ENCODE measurements around the gene HOXA11.
A peak's percentile ranks its signal among the peaks of the same experiment; 100 is the strongest.

HOXA11 gene

DNA sequence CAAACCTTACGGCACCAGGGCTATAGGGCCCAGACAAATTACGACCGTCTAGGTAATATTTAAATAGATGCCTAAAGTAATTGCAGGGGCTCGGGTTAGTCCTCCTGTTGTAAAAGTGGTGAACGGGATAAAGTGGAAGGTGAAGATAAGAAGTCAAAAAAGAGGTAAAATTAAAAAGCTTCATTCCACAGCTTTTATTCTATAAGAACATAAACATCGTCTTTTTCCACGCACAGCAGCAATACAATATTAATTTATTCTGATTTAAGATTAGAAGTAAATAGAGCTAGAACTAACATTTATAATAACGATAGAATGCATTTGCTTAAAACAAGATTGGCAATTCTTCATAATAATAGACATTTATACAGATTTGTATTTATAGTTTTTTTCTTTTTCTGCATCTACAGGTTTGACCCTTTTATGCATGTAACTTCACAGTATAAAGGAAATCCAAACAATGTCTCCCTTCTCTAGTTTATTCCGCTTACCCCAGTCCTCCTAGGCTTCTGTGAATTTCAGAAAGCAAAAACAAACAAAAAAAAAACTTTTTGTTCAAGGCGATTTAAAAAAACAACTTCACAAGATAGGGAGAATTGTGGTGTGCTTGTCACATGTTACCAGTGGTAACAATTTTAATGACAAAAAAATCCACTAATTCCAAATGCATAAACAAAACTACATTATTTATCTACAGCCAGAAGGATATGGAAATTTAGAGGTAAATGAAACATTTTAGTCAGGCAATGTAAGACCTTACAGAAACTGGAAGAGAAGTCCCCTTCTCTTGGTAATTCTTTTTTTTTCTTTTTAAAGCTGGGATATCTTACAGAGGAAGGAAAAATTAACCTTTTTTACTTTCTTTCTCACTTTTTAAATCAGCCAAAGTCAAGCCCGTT lies 14.4 kb downstream of the HOXA11 start:
- no peaks in the 10 kb centered on the region for H3K9me3 Mint-ChIP-seq
- peaks cover 61% of the 10 kb centered on the region for H3K36me3 Mint-ChIP-seq (ENCODE audit: low read depth)
- H3K27me3 Mint-ChIP-seq (ENCODE audit: low read depth): peaks cover 29% of the 10 kb centered on the region
- peaks cover 36% of the 10 kb centered on the region for H3K4me1 Mint-ChIP-seq
- H3K27ac Mint-ChIP-seq: peak overlapping the region; percentile 99 to 100 (median 99)
- peak overlapping the region; percentile 92 to 95 (median 93) for H3K4me3 Mint-ChIP-seq
- TF ChIP-seq, protein P1, sequence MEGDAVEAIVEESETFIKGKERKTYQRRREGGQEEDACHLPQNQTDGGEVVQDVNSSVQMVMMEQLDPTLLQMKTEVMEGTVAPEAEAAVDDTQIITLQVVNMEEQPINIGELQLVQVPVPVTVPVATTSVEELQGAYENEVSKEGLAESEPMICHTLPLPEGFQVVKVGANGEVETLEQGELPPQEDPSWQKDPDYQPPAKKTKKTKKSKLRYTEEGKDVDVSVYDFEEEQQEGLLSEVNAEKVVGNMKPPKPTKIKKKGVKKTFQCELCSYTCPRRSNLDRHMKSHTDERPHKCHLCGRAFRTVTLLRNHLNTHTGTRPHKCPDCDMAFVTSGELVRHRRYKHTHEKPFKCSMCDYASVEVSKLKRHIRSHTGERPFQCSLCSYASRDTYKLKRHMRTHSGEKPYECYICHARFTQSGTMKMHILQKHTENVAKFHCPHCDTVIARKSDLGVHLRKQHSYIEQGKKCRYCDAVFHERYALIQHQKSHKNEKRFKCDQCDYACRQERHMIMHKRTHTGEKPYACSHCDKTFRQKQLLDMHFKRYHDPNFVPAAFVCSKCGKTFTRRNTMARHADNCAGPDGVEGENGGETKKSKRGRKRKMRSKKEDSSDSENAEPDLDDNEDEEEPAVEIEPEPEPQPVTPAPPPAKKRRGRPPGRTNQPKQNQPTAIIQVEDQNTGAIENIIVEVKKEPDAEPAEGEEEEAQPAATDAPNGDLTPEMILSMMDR (IDR thresholded peaks at IDR 0.05; ENCODE audit: unreplicated experiment in 3 of 3): no peak

DNA sequence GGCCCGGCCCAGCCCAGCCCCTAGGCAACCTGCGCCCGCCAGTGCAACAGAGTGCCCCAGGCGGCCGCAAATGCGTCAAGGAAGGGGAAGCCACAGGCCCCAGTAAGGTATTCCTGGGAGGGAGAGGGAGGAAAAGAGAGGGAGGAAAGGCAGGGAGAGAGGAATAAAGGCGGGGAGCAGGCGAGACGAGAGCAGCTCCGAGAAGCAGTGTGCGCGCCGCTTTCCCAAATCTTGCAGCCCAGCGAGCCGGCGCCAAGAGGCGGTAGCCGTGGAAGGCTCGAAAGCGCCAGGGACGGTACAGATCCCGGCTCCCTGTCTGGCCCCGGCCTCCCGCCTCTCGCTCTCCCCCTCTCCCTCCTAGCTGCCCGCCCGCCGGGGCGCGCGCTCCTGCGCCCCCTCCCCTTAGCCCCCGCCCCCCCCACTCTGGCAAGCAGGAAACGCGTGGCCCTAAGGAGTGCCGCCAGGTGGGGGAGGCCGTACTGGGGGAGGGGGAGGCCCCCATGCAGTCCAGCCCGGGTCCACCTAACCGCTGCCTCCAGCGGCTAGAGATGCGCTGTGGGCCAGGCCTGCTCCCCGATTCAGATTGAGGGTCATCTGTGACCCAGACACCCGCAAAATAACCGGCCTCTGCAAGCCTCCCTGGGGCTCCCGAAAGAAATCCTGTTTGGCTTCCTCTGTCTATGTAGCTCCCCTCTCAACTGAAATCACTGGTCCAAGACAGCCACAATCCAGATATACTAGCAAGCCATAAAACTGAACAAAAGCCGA lies 15.2 kb downstream of the HOXA11 start:
- Mint-ChIP-seq H3K9me3 (no peaks in the 10 kb centered on the region), H3K27me3 (ENCODE audit: low read depth) (peaks cover 21% of the 10 kb centered on the region), H3K27ac (peak overlapping the region; percentile 99 to 100 (median 99)), H3K4me1 (peaks cover 30% of the 10 kb centered on the region), H3K36me3 (ENCODE audit: low read depth) (peaks cover 61% of the 10 kb centered on the region), H3K4me3 (peak overlapping the region; percentile 92 to 95 (median 93))
- TF ChIP-seq, protein P1 (IDR thresholded peaks at IDR 0.05; ENCODE audit: unreplicated experiment in 3 of 3): no peak

DNA sequence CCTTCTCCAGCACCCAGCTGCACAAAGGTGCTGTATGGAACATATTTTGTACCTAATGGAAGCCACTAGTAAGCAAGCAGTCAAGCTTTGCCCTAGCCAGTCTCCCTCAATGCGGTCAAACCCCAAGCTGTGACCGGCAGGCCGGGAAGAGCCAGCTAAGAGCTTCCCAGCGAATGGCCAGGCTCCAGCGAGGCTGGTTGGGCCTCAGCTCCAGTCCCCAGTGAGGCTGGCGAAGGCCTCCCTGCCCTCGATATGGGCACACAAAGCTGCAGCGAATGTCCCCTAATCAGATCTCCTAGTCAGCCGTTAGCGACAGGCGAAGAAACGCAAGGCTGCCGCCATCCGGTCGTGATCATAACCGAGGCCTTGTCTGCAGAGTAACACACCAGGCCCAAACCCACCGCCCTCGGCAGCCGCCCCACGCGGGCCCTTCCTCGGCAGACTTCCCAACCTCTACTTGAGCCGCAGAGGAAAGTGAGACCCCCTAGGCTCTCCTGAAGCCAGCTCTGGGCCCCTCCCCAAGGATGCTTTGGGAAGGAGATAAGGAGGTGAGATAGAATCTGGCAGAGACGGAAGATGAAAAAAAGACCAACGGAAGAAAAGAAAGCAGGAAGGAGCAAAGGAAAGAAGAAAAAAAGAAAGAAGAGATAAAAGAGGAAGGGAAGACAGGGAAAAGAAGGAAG lies 16.6 kb downstream of the HOXA11 start:
- peak overlapping the region; percentile 99 to 100 (median 99) for H3K27ac Mint-ChIP-seq
- H3K36me3 Mint-ChIP-seq (ENCODE audit: low read depth): peaks cover 75% of the 10 kb centered on the region
- peak overlapping the region; percentile 92 to 95 (median 93) for H3K4me3 Mint-ChIP-seq
- H3K9me3 Mint-ChIP-seq: no peaks in the 10 kb centered on the region
- H3K27me3 Mint-ChIP-seq (ENCODE audit: low read depth): peaks cover 17% of the 10 kb centered on the region
- H3K4me1 Mint-ChIP-seq: peaks cover 28% of the 10 kb centered on the region
- TF ChIP-seq, protein P1 (IDR thresholded peaks at IDR 0.05; ENCODE audit: unreplicated experiment in 3 of 3): no peak

DNA sequence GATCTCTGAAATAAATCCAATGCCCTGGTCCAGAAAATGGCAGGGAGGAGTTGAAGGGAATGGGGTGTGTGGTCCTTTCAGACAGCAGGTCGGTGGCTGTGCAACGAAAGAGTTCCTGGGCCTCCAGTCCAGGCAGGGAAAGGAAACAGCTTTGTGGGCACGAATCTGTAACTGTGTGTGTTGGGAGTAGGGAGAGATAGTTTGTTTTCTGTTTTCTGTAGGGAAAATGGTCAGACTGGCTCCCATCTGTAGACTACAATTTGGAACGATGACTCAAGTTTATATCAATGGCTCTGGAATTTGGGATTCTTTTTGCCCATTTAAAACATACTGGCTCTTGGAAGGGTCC lies 17.1 kb downstream of the HOXA11 start:
- Mint-ChIP-seq H3K27me3 (ENCODE audit: low read depth) (peaks cover 17% of the 10 kb centered on the region), H3K36me3 (ENCODE audit: low read depth) (peaks cover 80% of the 10 kb centered on the region), H3K4me3 (peak overlapping the region; percentile 92 to 95 (median 93)), H3K9me3 (no peaks in the 10 kb centered on the region), H3K27ac (peak overlapping the region; percentile 99 to 100 (median 99)), H3K4me1 (peaks cover 30% of the 10 kb centered on the region)
- TF ChIP-seq, protein P1 (IDR thresholded peaks at IDR 0.05; ENCODE audit: unreplicated experiment in 3 of 3): no peak

DNA sequence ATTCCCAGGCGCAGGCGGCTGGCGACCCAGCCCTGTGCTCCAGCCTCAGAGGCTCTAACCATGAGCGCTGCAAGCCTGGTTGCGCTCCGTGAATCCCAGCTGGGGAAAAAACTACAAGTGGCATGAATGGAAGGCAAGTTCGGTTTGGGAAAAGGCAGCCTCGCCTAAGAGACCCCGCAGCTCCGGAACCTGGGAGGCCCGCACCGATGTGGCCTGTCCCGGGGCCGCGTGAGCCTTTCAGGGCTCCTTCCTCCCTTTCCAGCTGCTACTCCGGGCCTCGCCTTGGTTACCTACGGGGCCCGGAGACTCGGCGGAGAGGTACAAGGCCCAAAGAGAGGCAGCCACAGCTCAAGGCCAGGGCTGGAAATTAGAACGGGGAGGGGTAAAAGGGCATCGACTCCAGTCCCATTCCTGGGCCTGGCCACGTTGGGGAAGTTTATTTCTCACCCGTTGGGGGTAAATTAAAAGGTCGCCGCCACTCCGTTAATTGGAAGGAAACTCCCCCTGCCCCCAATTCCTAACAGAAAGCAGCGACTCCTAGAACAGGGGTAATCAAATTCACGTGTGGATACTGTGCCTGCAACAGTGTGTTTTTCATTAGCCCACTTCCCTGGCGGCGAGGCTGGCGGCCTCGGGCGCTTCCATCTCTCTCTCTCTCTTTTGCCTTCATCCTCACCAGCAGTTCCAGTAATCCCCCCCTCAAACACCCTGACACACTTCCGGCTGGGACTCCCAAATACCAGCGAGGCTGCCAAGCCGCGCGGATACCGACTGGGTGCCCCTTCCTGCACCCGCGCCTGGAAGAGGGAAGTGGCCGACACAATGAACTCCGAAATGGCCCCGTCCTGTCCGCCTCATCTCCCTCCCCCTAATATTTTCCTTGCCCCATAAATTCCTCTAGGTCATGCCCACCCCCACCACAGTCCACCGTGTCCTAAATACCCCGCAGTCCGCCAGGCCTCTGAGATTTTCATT lies 18.2 kb downstream of the HOXA11 start:
- H3K36me3 Mint-ChIP-seq (ENCODE audit: low read depth): peaks cover 84% of the 10 kb centered on the region
- peak overlapping the region; percentile 99 to 100 (median 99) for H3K27ac Mint-ChIP-seq
- H3K4me3 Mint-ChIP-seq: peak overlapping the region; percentile 92 to 95 (median 93)
- H3K27me3 Mint-ChIP-seq (ENCODE audit: low read depth): peaks cover 9% of the 10 kb centered on the region
- peaks cover 25% of the 10 kb centered on the region for H3K4me1 Mint-ChIP-seq
- TF ChIP-seq, protein P1 (IDR thresholded peaks at IDR 0.05; ENCODE audit: unreplicated experiment in 3 of 3): no peak
- H3K9me3 Mint-ChIP-seq: no peaks in the 10 kb centered on the region
